22Rv1 (cell line): Measurements from ENCODE around the gene TNFAIP8.

Experiments
- ZFX ChIP-seq: fragments of 450-650 bp; IDR thresholded peaks from 2 replicates; pipeline ENCODE4 v1.6.1; 2017; ENCODE audit warnings: antibody characterized with exemption, borderline replicate concordance
- TF ChIP-seq, protein P1 (sequence below): fragments of 450-650 bp; IDR thresholded peaks from 2 replicates; pipeline ENCODE4 v1.5.1; 2017; ENCODE audit warnings: mild to moderate bottlenecking

DNA sequence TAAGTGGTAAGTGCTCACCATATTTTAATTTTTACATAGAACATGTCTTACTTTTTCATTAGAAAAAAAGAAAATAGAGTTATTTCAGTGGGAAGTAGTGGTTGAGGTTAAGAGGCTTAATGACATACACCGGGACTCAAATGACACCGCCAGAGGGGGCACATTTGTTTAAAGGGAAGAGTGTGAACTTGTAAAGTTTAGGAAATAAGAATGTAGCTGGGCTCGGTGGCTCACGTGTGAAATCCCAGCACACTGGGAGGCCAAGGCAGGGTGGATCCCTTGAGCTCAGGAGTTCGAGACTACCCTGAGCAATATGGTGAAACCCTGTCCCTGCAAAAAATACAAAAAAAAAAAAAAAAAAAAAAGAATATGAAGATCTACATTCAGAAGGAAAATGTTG, 43.4 kb upstream of the TNFAIP8 start:
- no peak for TF ChIP-seq ZFX
- TF ChIP-seq, protein P1, sequence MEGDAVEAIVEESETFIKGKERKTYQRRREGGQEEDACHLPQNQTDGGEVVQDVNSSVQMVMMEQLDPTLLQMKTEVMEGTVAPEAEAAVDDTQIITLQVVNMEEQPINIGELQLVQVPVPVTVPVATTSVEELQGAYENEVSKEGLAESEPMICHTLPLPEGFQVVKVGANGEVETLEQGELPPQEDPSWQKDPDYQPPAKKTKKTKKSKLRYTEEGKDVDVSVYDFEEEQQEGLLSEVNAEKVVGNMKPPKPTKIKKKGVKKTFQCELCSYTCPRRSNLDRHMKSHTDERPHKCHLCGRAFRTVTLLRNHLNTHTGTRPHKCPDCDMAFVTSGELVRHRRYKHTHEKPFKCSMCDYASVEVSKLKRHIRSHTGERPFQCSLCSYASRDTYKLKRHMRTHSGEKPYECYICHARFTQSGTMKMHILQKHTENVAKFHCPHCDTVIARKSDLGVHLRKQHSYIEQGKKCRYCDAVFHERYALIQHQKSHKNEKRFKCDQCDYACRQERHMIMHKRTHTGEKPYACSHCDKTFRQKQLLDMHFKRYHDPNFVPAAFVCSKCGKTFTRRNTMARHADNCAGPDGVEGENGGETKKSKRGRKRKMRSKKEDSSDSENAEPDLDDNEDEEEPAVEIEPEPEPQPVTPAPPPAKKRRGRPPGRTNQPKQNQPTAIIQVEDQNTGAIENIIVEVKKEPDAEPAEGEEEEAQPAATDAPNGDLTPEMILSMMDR: no peak
